Astrocyte of the cerebellum (primary cell): ENCODE results near the gene NTMT1.

Experiments
- DNase-seq: peaks from one replicate; pipeline ENCODE4 v3.0.0-alpha.2; 2011; ENCODE audit warnings: low read depth
- H3K4me3 ChIP-seq: 2 replicates; pipeline ENCODE4 v1.5.1; 2011; ENCODE audit warnings: mild to moderate bottlenecking, low read depth, low read length, moderate library complexity
- in situ Hi-C: cut with HindIII; loops from 2 replicates; pipeline ENCODE4 v1.10.0; 2017; ENCODE audit warnings: low sequenced_read_pairs
- TF ChIP-seq, protein P1 (sequence below): IDR thresholded peaks from 2 replicates; pipeline ENCODE4 v1.5.1; 2012; ENCODE audit warnings: low read length, low read depth, moderate library complexity, mild to moderate bottlenecking; ENCODE audit errors: missing control alignments

The NTMT1 gene

DNA sequence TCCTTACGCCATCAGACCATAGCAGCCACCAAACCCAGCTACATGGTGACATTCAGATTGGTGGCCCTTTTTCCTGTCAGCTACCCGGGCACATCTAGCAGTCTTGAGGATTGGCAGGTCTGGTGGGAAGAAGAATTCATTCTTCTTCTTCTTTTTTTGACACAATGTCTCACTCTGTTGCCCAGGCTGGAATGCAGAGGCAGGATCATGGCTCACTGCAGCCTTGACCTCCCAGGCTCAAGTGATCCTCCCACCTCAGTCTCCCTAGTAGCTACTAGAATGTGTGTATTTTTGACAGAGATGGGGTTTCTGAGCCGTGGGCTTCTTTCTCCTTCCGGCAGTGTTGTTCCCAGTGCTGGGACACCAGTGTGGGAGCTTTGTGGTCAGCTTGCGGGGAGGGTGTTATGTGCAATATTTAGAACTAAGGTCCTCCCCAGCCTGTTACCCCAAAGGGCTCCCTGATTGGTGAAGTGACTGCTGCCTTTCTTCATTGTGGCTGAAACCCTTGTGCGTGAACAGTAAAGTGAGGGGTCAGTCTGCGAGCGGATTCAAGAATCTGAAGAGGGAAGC is 3.4 kb downstream of the NTMT1 start:
- no peak for DNase-seq
- in situ Hi-C loops: no loop called here
- no peak overlapping the region for H3K4me3 ChIP-seq
- TF ChIP-seq, protein P1, sequence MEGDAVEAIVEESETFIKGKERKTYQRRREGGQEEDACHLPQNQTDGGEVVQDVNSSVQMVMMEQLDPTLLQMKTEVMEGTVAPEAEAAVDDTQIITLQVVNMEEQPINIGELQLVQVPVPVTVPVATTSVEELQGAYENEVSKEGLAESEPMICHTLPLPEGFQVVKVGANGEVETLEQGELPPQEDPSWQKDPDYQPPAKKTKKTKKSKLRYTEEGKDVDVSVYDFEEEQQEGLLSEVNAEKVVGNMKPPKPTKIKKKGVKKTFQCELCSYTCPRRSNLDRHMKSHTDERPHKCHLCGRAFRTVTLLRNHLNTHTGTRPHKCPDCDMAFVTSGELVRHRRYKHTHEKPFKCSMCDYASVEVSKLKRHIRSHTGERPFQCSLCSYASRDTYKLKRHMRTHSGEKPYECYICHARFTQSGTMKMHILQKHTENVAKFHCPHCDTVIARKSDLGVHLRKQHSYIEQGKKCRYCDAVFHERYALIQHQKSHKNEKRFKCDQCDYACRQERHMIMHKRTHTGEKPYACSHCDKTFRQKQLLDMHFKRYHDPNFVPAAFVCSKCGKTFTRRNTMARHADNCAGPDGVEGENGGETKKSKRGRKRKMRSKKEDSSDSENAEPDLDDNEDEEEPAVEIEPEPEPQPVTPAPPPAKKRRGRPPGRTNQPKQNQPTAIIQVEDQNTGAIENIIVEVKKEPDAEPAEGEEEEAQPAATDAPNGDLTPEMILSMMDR: no peak

DNA sequence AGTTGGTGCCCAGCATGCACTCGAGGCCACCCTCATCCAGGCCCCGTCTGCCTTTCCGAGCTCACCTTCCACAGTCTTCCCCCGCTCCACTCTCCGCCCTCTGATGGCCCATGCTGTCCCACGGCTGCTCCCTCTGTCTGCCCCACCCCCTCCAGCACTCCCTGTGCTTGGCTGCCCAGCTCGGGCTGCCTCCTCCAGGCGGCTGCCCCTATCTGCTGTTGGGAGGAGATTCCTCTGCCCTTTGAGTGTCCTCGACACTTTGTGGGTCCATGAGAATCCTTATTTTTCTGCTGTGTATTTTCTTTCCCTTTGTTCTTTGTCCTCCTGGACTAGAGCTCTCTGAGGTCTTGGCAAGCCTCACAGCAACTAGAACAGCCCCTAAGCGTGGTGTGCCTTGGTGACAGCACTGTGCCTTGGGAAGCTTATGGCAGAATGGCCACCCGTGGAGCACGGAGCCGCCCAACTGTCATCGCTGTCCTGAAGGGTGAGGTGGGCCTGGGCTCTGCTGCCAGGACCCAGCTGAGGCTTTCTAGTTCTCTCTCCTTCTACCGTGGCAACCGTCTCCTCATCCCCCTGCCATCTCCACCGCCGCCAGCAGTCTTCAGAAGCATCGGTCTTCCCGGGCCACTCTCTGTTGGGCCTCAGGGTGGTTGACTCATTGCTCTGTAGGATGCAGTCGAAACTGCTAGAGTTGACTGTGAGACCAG is 5.2 kb downstream of the NTMT1 start:
- no peak for DNase-seq
- peak overlapping the region; percentile 19 for H3K4me3 ChIP-seq
- TF ChIP-seq, protein P1: no peak
- in situ Hi-C loops: loop anchor here (5.0 kb wide), 4 partner anchors 46 to 499 kb away; no protein-coding TSS in a partner anchor

DNA sequence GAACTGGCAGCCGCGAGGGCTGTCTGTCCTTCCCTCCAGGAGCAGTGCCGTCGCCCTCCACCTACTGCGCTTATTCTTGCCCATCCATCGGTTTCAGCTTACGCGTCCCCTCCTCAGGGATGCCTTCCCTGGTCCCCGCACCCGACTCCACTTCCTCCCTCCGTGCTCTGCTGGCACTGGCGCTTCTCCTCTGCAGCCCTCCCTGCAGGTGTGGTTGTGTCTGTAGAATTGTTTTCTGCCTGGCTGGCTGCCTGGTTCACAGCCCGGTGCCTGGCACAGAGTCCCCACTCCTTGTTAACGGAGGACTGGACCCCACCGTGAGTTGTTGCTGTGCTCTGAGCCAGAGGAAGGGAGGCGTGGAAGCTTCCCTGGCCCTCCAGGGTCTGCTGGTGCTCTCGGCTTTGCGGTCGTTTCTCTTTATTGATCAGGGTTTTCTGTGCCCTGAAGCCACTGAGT is 5.7 kb downstream of the NTMT1 start:
- H3K4me3 ChIP-seq: peak overlapping the region; percentile 19
- TF ChIP-seq, protein P1: no peak
- in situ Hi-C loops: loop anchor here (5.0 kb wide), 4 partner anchors 46 to 499 kb away; no protein-coding TSS in a partner anchor
- DNase-seq: no peak

DNA sequence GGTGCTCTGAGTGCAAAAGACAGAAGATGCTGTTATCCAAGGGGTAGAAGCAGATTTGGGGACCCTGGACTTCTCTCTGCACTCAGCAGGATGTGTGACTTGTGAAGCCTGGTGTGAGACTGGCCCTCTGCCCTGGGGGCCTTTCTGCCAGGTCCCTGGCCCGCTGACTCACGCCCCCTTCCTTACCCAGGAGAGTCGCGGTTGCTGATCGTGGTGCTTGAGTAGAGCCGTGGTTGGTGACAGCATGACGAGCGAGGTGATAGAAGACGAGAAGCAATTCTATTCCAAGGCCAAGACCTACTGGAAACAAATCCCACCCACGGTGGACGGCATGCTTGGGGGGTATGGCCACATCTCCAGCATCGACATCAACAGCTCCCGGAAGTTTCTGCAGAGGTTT is 6.5 kb downstream of the NTMT1 start:
- no peak overlapping the region for H3K4me3 ChIP-seq
- DNase-seq: no peak
- TF ChIP-seq, protein P1: no peak
- in situ Hi-C loops: loop anchor here (5.0 kb wide), 4 partner anchors 45 to 500 kb away; no protein-coding TSS in a partner anchor

DNA sequence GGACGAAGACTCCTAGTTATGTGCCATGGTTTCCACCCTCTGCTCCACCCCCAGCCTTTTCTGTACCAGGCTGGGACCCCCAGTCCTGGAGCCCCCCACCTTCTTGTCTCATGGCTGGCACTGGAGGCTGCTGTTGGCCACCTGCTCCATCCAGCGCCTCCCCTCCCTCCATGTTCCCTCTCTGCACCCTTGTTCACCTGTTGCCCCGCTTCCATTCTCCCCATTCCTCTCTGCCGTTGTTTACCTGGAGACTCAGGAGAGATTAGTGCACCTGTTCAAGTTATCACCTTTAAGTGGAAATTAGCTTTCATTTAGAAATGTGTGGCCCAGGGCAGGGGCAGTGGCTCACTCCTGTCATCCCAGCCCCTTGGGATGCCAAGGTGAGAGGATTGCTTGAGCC is 7.2 kb downstream of the NTMT1 start:
- no peak for DNase-seq
- H3K4me3 ChIP-seq: no peak overlapping the region
- in situ Hi-C loops: loop anchor here (5.0 kb wide), 4 partner anchors 44 to 501 kb away; no protein-coding TSS in a partner anchor
- TF ChIP-seq, protein P1: no peak

DNA sequence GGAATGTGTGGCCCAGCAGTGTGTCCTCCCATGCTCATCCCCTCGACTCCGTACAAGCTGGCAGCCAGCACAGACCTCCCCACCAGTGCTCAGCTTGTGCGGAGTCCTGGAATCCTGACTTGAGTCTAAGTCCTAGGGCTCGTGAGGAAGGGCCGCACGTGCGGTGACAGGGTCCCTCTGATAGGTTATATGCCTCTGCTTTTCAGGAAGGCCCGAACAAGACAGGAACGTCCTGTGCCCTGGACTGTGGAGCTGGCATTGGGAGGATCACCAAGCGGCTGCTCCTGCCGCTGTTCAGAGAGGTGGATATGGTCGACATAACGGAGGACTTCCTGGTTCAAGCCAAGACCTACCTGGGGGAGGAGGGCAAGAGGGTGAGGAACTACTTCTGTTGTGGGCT is 7.9 kb downstream of the NTMT1 start:
- in situ Hi-C loops: loop anchor here (5.0 kb wide), 4 partner anchors 43 to 502 kb away; no protein-coding TSS in a partner anchor
- TF ChIP-seq, protein P1: no peak
- no peak for DNase-seq
- H3K4me3 ChIP-seq: no peak overlapping the region
